ENCODE measurements around the gene CDK9.

The CDK9 gene

DNA sequence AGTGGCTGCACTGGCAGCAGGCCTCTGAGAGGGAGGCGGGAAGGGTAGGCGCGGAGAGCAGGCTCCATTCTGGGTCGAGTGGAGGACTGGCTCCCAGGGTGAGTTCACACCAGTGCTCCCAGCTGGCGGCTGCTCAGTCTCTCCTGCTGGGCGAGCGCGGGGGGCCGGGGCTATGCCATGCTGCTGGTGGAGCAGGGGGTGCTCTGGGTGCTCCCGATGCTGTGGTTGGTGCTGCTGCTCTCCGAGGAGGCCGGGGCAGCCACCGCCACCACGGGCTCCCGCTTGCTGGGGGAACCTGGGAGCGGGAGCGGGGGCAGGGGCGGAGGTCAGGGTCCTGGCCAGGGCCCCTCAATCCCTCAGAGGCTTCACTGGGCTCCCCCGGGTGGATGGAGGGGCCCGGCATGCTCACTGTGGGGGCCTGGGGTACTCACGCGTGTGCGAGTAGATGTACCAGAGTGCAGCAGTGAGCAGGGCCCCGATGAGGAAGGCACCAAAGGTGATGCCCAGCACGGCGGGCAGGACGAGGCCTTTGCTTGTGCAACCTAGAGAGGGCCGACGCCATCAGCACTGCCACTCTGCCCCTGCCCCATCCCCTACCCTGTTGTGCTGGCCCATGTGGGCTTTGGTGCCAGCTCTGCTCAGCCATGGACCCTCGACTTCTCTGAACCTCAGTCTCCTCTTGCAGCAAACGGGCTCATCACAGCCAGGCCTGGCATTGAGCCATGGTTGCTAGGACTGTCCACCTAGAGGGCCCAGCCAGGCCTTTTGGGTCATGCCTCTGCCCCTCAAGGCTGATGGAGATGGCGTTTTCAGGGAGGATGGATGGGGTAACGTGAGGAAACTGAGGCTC lies 29.9 kb downstream of the CDK9 start:
- H3K4me3 ChIP-seq (ENCODE audit: low read depth, low read length) = no peak overlapping the region
- TF ChIP-seq, protein P1, sequence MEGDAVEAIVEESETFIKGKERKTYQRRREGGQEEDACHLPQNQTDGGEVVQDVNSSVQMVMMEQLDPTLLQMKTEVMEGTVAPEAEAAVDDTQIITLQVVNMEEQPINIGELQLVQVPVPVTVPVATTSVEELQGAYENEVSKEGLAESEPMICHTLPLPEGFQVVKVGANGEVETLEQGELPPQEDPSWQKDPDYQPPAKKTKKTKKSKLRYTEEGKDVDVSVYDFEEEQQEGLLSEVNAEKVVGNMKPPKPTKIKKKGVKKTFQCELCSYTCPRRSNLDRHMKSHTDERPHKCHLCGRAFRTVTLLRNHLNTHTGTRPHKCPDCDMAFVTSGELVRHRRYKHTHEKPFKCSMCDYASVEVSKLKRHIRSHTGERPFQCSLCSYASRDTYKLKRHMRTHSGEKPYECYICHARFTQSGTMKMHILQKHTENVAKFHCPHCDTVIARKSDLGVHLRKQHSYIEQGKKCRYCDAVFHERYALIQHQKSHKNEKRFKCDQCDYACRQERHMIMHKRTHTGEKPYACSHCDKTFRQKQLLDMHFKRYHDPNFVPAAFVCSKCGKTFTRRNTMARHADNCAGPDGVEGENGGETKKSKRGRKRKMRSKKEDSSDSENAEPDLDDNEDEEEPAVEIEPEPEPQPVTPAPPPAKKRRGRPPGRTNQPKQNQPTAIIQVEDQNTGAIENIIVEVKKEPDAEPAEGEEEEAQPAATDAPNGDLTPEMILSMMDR (IDR thresholded peaks at IDR 0.05) = no peak
- no peaks in the 10 kb centered on the region for H3K9me3 ChIP-seq (ENCODE audit: control insufficient read depth, low read length)
- no peak overlapping the region for H3K4me2 ChIP-seq (ENCODE audit: low read length)
- H3K79me2 ChIP-seq = no peaks in the 10 kb centered on the region
- H3K9ac ChIP-seq = no peak overlapping the region
- H3K36me3 ChIP-seq (ENCODE audit: control insufficient read depth, insufficient read depth, low read length) = no peaks in the 10 kb centered on the region
- H3K27me3 ChIP-seq (ENCODE audit: control insufficient read depth, insufficient read depth, low read length) = no peaks in the 10 kb centered on the region
- no peak overlapping the region for H2AFZ ChIP-seq
- H3K4me1 ChIP-seq = no peaks in the 10 kb centered on the region
- no peak overlapping the region for H3K27ac ChIP-seq

DNA sequence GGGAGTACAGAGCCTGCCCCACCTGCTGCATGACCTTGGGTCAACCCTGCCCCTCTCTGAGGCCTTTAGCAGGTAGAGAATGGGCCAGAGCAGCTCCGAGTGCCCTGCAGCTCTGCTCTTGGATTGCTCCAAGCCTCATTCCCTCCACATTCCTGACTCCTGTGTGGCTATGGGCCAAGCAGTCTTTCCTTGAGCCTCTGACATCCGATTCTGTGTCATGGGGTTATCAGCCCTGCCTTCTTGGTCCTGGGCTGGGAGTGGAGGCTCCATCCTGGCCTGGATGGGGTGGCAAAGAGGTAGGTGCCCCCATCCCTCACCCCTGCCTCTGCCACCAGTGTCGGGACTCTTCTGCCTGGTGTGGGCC lies 30.5 kb downstream of the CDK9 start:
- Histone ChIP-seq H3K9me3 (ENCODE audit: control insufficient read depth, low read length) (no peaks in the 10 kb centered on the region), H3K27me3 (ENCODE audit: control insufficient read depth, insufficient read depth, low read length) (no peaks in the 10 kb centered on the region), H3K79me2 (no peaks in the 10 kb centered on the region), H3K4me2 (ENCODE audit: low read length) (no peak overlapping the region), H3K27ac (no peak overlapping the region), H3K4me3 (ENCODE audit: low read depth, low read length) (no peak overlapping the region), H3K36me3 (ENCODE audit: control insufficient read depth, insufficient read depth, low read length) (no peaks in the 10 kb centered on the region), H3K4me1 (no peaks in the 10 kb centered on the region), H3K9ac (no peak overlapping the region), H2AFZ (no peak overlapping the region)
- TF ChIP-seq, protein P1 (IDR thresholded peaks at IDR 0.05) = no peak

DNA sequence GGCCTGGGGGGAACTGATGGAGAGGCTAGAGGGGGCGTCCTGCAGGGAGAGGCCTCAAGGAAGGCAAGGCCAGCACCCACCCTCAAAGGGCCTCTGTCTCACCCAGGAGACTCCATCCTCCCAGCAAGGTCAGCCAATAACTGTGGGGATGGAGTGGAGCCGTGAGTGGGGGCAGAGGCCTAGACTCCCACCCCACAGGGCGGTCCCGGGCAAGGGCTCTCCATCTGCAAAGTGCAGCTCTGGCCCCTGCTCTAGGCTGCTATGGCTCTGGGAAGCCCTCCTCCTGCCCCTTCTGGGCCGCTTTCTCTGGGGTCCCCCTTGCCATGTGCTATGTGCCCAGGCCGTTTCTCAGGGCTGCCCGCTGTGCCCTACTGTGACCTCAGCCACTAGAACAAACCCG lies 30.9 kb downstream of the CDK9 start:
- Histone ChIP-seq H3K27me3 (ENCODE audit: control insufficient read depth, insufficient read depth, low read length) (no peaks in the 10 kb centered on the region), H3K36me3 (ENCODE audit: control insufficient read depth, insufficient read depth, low read length) (no peaks in the 10 kb centered on the region), H3K9ac (no peak overlapping the region), H3K9me3 (ENCODE audit: control insufficient read depth, low read length) (no peaks in the 10 kb centered on the region), H2AFZ (no peak overlapping the region), H3K4me3 (ENCODE audit: low read depth, low read length) (no peak overlapping the region), H3K79me2 (no peaks in the 10 kb centered on the region), H3K4me1 (no peaks in the 10 kb centered on the region), H3K4me2 (ENCODE audit: low read length) (no peak overlapping the region), H3K27ac (no peak overlapping the region)
- TF ChIP-seq, protein P1 (IDR thresholded peaks at IDR 0.05) = no peak

DNA sequence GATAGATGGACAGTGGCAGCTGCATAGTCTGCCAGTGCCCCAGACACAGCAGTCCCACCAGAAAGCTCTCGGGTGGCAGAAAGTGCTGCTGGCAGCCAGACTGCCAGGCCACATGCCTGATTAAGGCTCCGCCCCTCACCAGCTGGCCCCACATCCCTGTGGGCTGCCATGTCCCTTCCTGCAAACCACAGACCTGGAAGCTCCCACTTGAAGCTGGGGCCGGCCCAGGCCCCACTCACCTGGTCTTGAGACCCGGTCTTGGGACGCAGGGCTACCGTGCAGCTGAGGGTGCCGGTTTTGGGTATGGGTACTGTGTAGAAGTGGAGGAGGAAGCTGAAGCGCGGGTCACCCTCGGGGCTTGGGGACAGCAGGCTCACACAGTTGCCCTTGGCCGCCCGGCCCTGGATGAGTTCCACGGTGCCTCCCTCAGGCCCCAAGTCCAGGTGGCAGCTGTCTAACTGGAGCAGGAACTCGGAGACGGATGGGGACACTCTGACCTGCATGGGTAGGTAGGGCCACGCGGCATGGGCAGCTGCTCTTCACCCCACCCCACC lies 32.1 kb downstream of the CDK9 start:
- no peaks in the 10 kb centered on the region for H3K9me3 ChIP-seq (ENCODE audit: control insufficient read depth, low read length)
- no peaks in the 10 kb centered on the region for H3K36me3 ChIP-seq (ENCODE audit: control insufficient read depth, insufficient read depth, low read length)
- no peak overlapping the region for H3K27ac ChIP-seq
- TF ChIP-seq, protein P1 (IDR thresholded peaks at IDR 0.05) = no peak
- H3K4me3 ChIP-seq (ENCODE audit: low read depth, low read length) = no peak overlapping the region
- no peaks in the 10 kb centered on the region for H3K27me3 ChIP-seq (ENCODE audit: control insufficient read depth, insufficient read depth, low read length)
- H3K9ac ChIP-seq = no peak overlapping the region
- no peaks in the 10 kb centered on the region for H3K4me1 ChIP-seq
- H2AFZ ChIP-seq = no peak overlapping the region
- H3K79me2 ChIP-seq = no peaks in the 10 kb centered on the region
- H3K4me2 ChIP-seq (ENCODE audit: low read length) = no peak overlapping the region

DNA sequence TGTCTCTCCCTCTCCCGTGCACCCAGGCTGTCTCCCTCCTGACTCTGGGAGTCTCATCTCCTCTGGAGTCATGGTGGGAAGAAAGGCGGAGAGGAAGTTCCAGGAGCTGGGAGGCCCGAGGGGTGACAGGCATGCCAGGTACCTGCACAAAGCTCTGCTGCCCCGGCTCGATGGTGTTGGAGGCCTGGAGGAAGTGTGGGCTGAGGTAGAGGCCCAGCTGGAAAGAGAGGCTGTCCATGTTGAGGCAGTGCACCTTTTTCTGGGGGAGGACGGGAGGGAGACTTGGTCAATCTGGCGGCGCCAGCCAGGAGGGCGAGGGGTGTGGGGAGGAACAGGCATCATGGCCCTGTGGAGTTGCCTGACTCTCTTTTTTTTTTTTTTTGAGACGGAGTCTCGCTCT lies 32.7 kb downstream of the CDK9 start:
- H3K79me2 ChIP-seq = no peaks in the 10 kb centered on the region
- H2AFZ ChIP-seq = no peak overlapping the region
- no peaks in the 10 kb centered on the region for H3K27me3 ChIP-seq (ENCODE audit: control insufficient read depth, insufficient read depth, low read length)
- no peak overlapping the region for H3K4me2 ChIP-seq (ENCODE audit: low read length)
- H3K27ac ChIP-seq = no peak overlapping the region
- H3K9ac ChIP-seq = no peak overlapping the region
- H3K9me3 ChIP-seq (ENCODE audit: control insufficient read depth, low read length) = no peaks in the 10 kb centered on the region
- no peaks in the 10 kb centered on the region for H3K36me3 ChIP-seq (ENCODE audit: control insufficient read depth, insufficient read depth, low read length)
- no peak overlapping the region for H3K4me3 ChIP-seq (ENCODE audit: low read depth, low read length)
- H3K4me1 ChIP-seq = no peaks in the 10 kb centered on the region
- TF ChIP-seq, protein P1 (IDR thresholded peaks at IDR 0.05) = no peak
